GM18951 (cell line): ENCODE measurements around the gene INHBA.

Source experiments
- POLR2A ChIP-seq: IDR thresholded peaks from 4 replicates; pipeline ENCODE4 v1.6.1; 2011; ENCODE audit warnings: mild to moderate bottlenecking; ENCODE audit not compliant: insufficient read length, insufficient read depth; ENCODE audit errors: extremely low read depth
- in situ Hi-C: fragments of 300-500 bp; cut with MboI; formaldehyde crosslinking; loops from one replicate; pipeline ENCODE4 v1.12.0; 2022; ENCODE audit warnings: low sequenced_read_pairs, mixed read lengths, inconsistent platforms; ENCODE audit not compliant: unreplicated experiment

The INHBA gene

GRCh38 chr7:41702635-41703371 lies at the start of gene INHBA:
Gene INHBA (minus strand): TSS chr7:41703090. CDS start chr7:41700374, 2,716 bp downstream.
- in situ Hi-C loops, result no loop called here
- no peak for TF ChIP-seq POLR2A

- no peak for TF ChIP-seq POLR2A
- in situ Hi-C loops, result no loop called here
Observed at GRCh38 chr7:41752615-41753014, 49.7 kb upstream of the INHBA start.

- in situ Hi-C loops, result no loop called here
- no peak for TF ChIP-seq POLR2A
Observed at GRCh38 chr7:41750661-41751540, 48.0 kb upstream of the INHBA start.

GRCh38 chr7:41747961-41748360 lies 45.1 kb upstream of the INHBA start:
- no peak for TF ChIP-seq POLR2A
- in situ Hi-C loops, result no loop called here

- TF ChIP-seq POLR2A, result no peak
- in situ Hi-C loops, result no loop called here
Observed at GRCh38 chr7:41745451-41745850, 42.6 kb upstream of the INHBA start.

- in situ Hi-C loops, result no loop called here
Observed at GRCh38 chr7:41744161-41744560, 41.3 kb upstream of the INHBA start.

GRCh38 chr7:41742401-41743020 lies 39.6 kb upstream of the INHBA start:
- in situ Hi-C loops, result no loop called here
- no peak for TF ChIP-seq POLR2A

More at GRCh38 chr7:41744161-41744560, 41.3 kb upstream of the INHBA start:
- TF ChIP-seq POLR2A, result no peak

- TF ChIP-seq POLR2A, result no peak
- in situ Hi-C loops, result no loop called here
Observed at GRCh38 chr7:41738806-41739205, 35.9 kb upstream of the INHBA start.

- no peak for TF ChIP-seq POLR2A
- in situ Hi-C loops, result no loop called here
Observed at GRCh38 chr7:41738336-41738735, 35.4 kb upstream of the INHBA start.

- TF ChIP-seq POLR2A, result no peak
- in situ Hi-C loops, result no loop called here
Observed at GRCh38 chr7:41735206-41735605, 32.3 kb upstream of the INHBA start.

GRCh38 chr7:41732843-41733306 lies 30.0 kb upstream of the INHBA start:
- no peak for TF ChIP-seq POLR2A
- in situ Hi-C loops, result no loop called here

GRCh38 chr7:41732436-41732785 lies 29.5 kb upstream of the INHBA start:
- in situ Hi-C loops, result no loop called here
- no peak for TF ChIP-seq POLR2A
